SK-N-SH treated with all-trans-retinoic acid at 6 μM for 48 hours (cell line): ENCODE results near the gene AHCYL2.

ENCODE experiments used
- ATAC-seq: fragments of 200-7000 bp; cut with Tn5 transposase; 3 replicates; pipeline ENCODE4 v1.9.1; 2020; ENCODE audit warnings: mild to moderate bottlenecking, moderate library complexity
- ARNTL ChIP-seq: fragments of 450-650 bp; formaldehyde crosslinking; IDR thresholded peaks from 2 replicates; pipeline ENCODE4 v1.5.0; 2020; ENCODE audit warnings: low read depth, mild to moderate bottlenecking, moderate library complexity, borderline replicate concordance
- BACH2 ChIP-seq: fragments of 250-450 bp; sonication (Bioruptor Pico); IDR thresholded peaks from 2 replicates; pipeline ENCODE4 v1.9.0; 2021; ENCODE audit warnings: mild to moderate bottlenecking, borderline replicate concordance
- CSDC2 ChIP-seq: fragments of 250-450 bp; sonication (Bioruptor Pico); IDR thresholded peaks from 2 replicates; pipeline ENCODE4 v1.5.0; 2020; ENCODE audit warnings: mild to moderate bottlenecking, moderate library complexity
- CSRNP3 ChIP-seq: fragments of 250-450 bp; sonication (Bioruptor Pico); IDR thresholded peaks from 2 replicates; pipeline ENCODE4 v1.5.1; 2021; ENCODE audit warnings: mild to moderate bottlenecking, moderate library complexity
- ESRRG ChIP-seq: fragments of 250-450 bp; sonication (Bioruptor Pico); IDR thresholded peaks from 2 replicates; pipeline ENCODE4 v1.6.1; 2021; ENCODE audit warnings: mild to moderate bottlenecking
- GLIS3 ChIP-seq: fragments of 250-450 bp; sonication (Bioruptor Pico); IDR thresholded peaks from 2 replicates; pipeline ENCODE4 v1.5.0; 2020; ENCODE audit warnings: mild to moderate bottlenecking, moderate library complexity
- ISL1 ChIP-seq: fragments of 250-450 bp; sonication (Bioruptor Pico); IDR thresholded peaks from 2 replicates; pipeline ENCODE4 v2.1.2; 2022; ENCODE audit warnings: mild to moderate bottlenecking, moderate library complexity
- OSR1 ChIP-seq: fragments of 250-450 bp; sonication (Bioruptor Pico); IDR thresholded peaks from 2 replicates; pipeline ENCODE4 v1.8.0; 2022; ENCODE audit warnings: moderate library complexity, mild to moderate bottlenecking, inconsistent platforms
- PATZ1 ChIP-seq: fragments of 250-450 bp; sonication (Bioruptor Pico); IDR thresholded peaks from 2 replicates; pipeline ENCODE4 v1.8.0; 2020; ENCODE audit warnings: mild to moderate bottlenecking, moderate library complexity, borderline replicate concordance
- PPARA ChIP-seq: fragments of 250-450 bp; sonication (Bioruptor Pico); IDR thresholded peaks from 2 replicates; pipeline ENCODE4 v1.5.0; 2020; ENCODE audit warnings: mild to moderate bottlenecking, borderline replicate concordance
- SNAI2 ChIP-seq: fragments of 250-450 bp; sonication (Bioruptor Pico); IDR thresholded peaks from 2 replicates; pipeline ENCODE4 v1.5.0; 2020; ENCODE audit warnings: mild to moderate bottlenecking, moderate library complexity
- TSHZ2 ChIP-seq: fragments of 250-450 bp; sonication (Bioruptor Pico); IDR thresholded peaks from 2 replicates; pipeline ENCODE4 v1.5.0; 2020; ENCODE audit warnings: mild to moderate bottlenecking, moderate library complexity
- ZC3H10 ChIP-seq: fragments of 250-450 bp; sonication (Bioruptor Pico); IDR thresholded peaks from 2 replicates; pipeline ENCODE4 v1.5.1; 2021; ENCODE audit warnings: mild to moderate bottlenecking, moderate library complexity
- ZFP30 ChIP-seq: fragments of 450-650 bp; formaldehyde crosslinking; IDR thresholded peaks from 2 replicates; pipeline ENCODE4 v1.5.0; 2022; ENCODE audit warnings: mild to moderate bottlenecking, moderate library complexity
- ZNF565 ChIP-seq: fragments of 450-650 bp; formaldehyde crosslinking; conservative IDR thresholded peaks from 2 replicates; pipeline ENCODE4 v1.5.0; 2020; ENCODE audit warnings: low read depth, mild to moderate bottlenecking, moderate library complexity
- ZNF8 ChIP-seq: fragments of 450-650 bp; formaldehyde crosslinking; IDR thresholded peaks from 2 replicates; pipeline ENCODE4 v1.5.0; 2020; ENCODE audit warnings: mild to moderate bottlenecking, moderate library complexity

Gene AHCYL2

GRCh38 chr7:129376778-129377700 lies 152.2 kb downstream of the AHCYL2 start (continued):
- TF ChIP-seq TSHZ2 = no peak

DNA sequence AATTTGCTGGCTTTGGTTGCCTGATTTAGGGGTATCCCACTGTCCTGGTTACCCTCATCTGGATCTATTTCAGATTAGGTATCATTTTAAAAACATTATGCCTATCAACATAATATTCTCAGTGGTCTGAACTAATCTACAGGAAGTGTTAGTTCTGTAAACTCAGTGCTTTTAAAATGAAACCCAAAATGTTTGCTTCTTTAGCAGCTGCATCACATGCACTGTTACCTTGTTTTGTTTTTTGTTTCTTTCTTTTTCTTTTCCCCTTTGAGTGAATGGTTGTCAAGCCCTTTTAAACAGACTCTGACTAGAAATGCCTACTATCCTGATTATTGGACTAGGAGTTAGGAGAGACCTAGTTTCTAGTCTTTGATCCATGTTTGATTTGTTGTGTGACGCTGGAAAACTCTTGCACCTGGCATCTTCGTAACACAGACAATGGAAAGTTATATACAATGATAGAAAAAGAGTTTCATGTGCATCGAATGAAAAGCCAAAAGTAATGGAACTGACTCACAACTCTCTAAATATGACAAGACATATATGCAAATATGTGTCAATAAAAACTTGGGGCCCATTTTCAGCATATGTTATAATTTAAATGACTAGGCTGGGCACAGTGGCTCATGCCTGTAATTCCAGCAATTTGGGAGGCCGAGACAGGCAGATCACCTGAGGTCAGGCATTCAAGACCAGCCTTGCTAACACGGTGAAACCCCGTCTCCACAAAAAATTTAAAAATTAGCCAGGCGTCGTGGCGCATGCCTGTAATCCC lies 157.1 kb downstream of the AHCYL2 start:
- ATAC-seq = no peak
- TF ChIP-seq ISL1 (CRISPR knock-in tag) (no peak), BACH2 (CRISPR knock-in tag) (no peak), SNAI2 (CRISPR knock-in tag) (no peak), ZNF8 (CRISPR knock-in tag) (no peak), ZC3H10 (CRISPR knock-in tag) (no peak), ARNTL (no peak), PPARA (CRISPR knock-in tag) (no peak)

DNA sequence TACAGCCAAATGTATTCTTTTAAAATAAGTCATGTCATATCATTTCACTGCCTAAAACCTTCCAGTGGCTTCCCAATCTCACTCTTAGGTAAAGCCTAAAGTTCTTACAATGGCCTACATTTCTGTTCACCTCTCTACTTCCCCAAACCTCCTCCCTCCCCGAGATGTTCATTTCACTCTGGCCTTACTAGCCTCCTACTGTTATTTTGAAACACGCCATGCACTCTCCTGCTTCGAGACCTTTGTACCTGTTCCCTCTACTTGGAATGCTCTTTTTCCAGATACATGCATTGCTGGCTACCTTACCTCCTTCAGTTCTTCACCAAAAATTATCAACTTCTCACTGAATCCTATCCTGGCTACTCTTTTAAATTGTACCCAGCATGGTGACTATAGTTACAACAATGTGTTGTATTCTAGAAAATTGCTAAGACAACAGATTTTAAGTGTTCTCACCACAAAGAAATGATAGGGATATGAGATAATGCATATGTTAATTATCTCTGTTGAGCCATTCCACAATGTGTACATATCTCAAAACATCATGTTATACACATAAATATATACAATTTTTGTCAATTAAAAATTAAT lies 158.8 kb downstream of the AHCYL2 start:
- TF ChIP-seq ZNF565 (CRISPR knock-in tag) (no peak), GLIS3 (no peak), BACH2 (CRISPR knock-in tag) (no peak), OSR1 (CRISPR knock-in tag) (no peak), PATZ1 (no peak), PPARA (CRISPR knock-in tag) (no peak), TSHZ2 (no peak), CSRNP3 (no peak), ZC3H10 (CRISPR knock-in tag) (no peak)
- TF ChIP-seq, all 23 proteins: peak for 0
- ATAC-seq = no peak

DNA sequence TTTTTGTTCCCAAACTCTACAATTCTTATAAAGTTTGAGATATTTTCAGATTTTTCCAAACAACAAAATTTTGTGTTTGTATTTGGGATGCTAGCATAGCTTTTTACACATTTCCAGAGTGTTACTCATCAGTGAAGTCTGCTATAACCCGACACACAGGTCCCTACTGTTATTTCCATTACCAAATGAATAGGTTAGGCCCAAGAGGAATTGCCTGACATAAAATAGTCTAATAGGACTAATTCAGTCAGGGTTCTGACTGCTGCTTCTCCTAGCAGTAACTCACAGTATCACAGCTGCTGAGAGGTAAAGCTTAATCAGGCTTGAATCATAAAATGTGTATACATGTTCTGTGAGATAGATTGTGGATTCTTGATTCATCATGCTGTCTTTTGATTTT lies 160.3 kb downstream of the AHCYL2 start:
- TF ChIP-seq ESRRG (no peak), OSR1 (CRISPR knock-in tag) (no peak), CSDC2 (CRISPR knock-in tag) (no peak), ZFP30 (CRISPR knock-in tag) (no peak)
- no peak for ATAC-seq
